ENCODE results near the gene CCDC9B.
A peak's percentile ranks its signal among the peaks of the same experiment; 100 is the strongest.

Gene CCDC9B

DNA sequence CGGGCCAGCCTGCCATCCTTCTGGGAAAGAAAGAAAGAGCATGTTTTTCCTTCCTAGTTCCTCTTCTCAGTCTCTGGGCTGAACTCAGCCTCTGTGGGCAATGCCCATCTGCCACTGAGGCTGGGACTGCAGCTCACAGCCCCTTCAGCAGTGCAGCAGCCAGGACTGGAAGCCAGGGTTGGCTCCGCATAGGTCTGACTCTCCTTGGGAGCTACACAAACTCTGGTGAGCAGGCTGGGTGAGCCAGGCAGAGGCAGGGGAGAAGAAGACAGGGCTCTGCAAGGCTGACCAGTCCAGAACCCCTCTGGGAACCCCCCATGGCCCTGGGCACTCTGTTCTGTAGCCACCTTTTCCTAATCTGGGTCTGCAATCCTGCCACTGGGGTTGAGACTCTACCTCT, 20.9 kb upstream of the CCDC9B start:
- Histone ChIP-seq H3K79me2 (ENCODE audit: low read length) (no peaks in the 10 kb centered on the region), H3K4me2 (ENCODE audit: low read depth, low read length) (no peak overlapping the region), H3K9ac (ENCODE audit: low read length) (no peak overlapping the region), H3F3A (ENCODE audit: insufficient read depth, low read length) (peaks cover 2% of the 10 kb centered on the region; the same call in 1 of the 2 replicates), H3K27ac (ENCODE audit: low read length) (no peak overlapping the region), H3K4me1 (ENCODE audit: low read length) (0 out of 2 replicates have a peak, but pooled peaks cover 5% of the 10 kb centered on the region), H3K27me3 (replicated peaks; ENCODE audit: insufficient read depth, low read length) (no peaks in the 10 kb centered on the region), H3K9me3 (replicated peaks; ENCODE audit: insufficient read depth, low read length) (no peaks in the 10 kb centered on the region), H3K4me3 (ENCODE audit: low read length) (no peak overlapping the region), H3K36me3 (replicated peaks; ENCODE audit: insufficient read depth, low read length) (no peaks in the 10 kb centered on the region), H4K20me1 (ENCODE audit: insufficient read depth, low read length) (no peaks in the 10 kb centered on the region), H3K9me2 (replicated peaks; ENCODE audit: insufficient read depth, low read length) (no peaks in the 10 kb centered on the region), H2AFZ (ENCODE audit: low read length) (no peak overlapping the region)
- TF ChIP-seq, protein P1, sequence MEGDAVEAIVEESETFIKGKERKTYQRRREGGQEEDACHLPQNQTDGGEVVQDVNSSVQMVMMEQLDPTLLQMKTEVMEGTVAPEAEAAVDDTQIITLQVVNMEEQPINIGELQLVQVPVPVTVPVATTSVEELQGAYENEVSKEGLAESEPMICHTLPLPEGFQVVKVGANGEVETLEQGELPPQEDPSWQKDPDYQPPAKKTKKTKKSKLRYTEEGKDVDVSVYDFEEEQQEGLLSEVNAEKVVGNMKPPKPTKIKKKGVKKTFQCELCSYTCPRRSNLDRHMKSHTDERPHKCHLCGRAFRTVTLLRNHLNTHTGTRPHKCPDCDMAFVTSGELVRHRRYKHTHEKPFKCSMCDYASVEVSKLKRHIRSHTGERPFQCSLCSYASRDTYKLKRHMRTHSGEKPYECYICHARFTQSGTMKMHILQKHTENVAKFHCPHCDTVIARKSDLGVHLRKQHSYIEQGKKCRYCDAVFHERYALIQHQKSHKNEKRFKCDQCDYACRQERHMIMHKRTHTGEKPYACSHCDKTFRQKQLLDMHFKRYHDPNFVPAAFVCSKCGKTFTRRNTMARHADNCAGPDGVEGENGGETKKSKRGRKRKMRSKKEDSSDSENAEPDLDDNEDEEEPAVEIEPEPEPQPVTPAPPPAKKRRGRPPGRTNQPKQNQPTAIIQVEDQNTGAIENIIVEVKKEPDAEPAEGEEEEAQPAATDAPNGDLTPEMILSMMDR (IDR thresholded peaks at IDR 0.05; ENCODE audit: low read length), result no peak
- TF ChIP-seq EZH2phosphoT487 (IDR thresholded peaks at IDR 0.05; ENCODE audit: low read length) (no peak), EZH2 (optimal IDR thresholded peaks at IDR 0.05; ENCODE audit: low read depth, low read length) (no peak)
- DNase-seq, result no peak

DNA sequence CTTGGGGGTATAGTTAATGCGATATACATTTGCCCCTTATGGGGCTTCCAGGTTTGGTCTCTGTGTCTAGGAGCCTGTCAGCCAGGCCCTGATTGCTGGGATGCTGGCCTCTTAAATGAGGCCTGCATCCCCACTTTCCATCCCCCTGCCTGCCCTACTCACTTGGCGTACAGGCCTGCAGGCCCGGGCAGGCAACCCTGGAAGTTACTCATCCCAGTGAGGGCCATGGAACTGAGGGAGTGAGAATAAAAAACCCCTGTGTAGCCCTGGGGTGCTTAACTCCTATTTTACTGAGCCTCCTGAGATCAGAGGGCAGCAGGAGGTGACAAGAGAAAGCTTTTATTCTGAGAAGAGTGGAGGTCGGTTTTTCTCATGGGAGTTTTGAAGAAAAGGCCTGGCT, 19.3 kb upstream of the CCDC9B start:
- H3K27ac ChIP-seq (ENCODE audit: low read length), result no peak overlapping the region
- 0 out of 2 replicates have a peak, but pooled peaks cover 5% of the 10 kb centered on the region for H3K4me1 ChIP-seq (ENCODE audit: low read length)
- no peaks in the 10 kb centered on the region for H3K36me3 ChIP-seq (replicated peaks; ENCODE audit: insufficient read depth, low read length)
- H4K20me1 ChIP-seq (ENCODE audit: insufficient read depth, low read length), result no peaks in the 10 kb centered on the region
- no peaks in the 10 kb centered on the region for H3K9me2 ChIP-seq (replicated peaks; ENCODE audit: insufficient read depth, low read length)
- H3K79me2 ChIP-seq (ENCODE audit: low read length), result no peaks in the 10 kb centered on the region
- H3K27me3 ChIP-seq (replicated peaks; ENCODE audit: insufficient read depth, low read length), result no peaks in the 10 kb centered on the region; the same call in 1 of the 2 replicates
- no peaks in the 10 kb centered on the region for H3K9me3 ChIP-seq (replicated peaks; ENCODE audit: insufficient read depth, low read length)
- no peak overlapping the region for H3K4me3 ChIP-seq (ENCODE audit: low read length)
- TF ChIP-seq EZH2phosphoT487 (IDR thresholded peaks at IDR 0.05; ENCODE audit: low read length) (no peak), EZH2 (optimal IDR thresholded peaks at IDR 0.05; ENCODE audit: low read depth, low read length) (no peak)
- TF ChIP-seq, protein P1 (IDR thresholded peaks at IDR 0.05; ENCODE audit: low read length), result no peak
- no peak for DNase-seq
- no peak overlapping the region for H3K4me2 ChIP-seq (ENCODE audit: low read depth, low read length)
- H3K9ac ChIP-seq (ENCODE audit: low read length), result no peak overlapping the region
- H3F3A ChIP-seq (ENCODE audit: insufficient read depth, low read length), result peaks cover 2% of the 10 kb centered on the region; the same call in 1 of the 2 replicates
- no peak overlapping the region for H2AFZ ChIP-seq (ENCODE audit: low read length)

DNA sequence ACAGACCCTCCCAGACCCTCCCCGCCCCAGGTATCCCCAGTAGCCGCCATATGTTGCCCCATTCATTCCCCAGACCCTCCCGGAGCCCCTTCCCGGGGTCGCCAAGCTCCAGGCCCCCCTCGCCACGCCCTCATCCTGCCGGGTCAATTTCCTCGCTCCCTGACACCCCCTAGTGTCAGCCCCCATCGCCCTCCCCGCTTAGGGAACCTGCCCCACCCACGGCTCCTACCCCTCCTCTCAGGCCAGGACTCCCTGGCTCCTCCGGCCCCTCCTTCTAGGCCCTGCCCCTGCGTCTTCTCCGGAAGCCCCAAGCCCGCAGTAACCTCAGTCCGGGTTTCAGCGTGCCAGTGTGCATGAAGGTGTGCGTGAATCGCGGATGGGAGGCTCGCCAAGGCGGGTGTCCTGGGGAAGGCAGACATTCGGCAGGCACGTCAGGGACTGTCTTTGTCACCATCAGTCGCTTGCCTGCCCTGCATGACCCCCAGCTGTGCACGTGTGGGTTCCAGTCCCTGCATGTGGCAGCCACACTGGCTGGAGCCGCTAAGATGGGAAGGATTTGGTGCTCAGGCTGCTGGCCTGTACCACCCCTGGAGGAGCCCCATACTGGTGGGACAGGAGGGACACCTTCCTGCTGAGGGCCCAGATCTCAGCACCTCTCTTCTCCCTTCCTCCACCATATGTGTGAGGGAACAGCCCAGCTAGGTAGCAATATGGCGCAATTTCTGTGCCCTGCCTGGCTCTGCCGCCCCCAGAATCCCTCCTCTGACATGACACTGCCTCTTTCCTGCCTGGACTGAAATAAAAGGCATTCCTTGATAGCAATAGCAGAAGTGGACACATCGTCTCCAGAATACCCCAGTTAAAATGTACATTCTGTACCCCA, 18.0 kb upstream of the CCDC9B start:
- DNase-seq, result peak; percentile 31
- Histone ChIP-seq H4K20me1 (ENCODE audit: insufficient read depth, low read length) (no peaks in the 10 kb centered on the region), H3K36me3 (replicated peaks; ENCODE audit: insufficient read depth, low read length) (no peaks in the 10 kb centered on the region), H3K4me1 (ENCODE audit: low read length) (0 out of 2 replicates have a peak, but pooled peaks cover 5% of the 10 kb centered on the region), H3K27me3 (replicated peaks; ENCODE audit: insufficient read depth, low read length) (peaks cover under 1% of the 10 kb centered on the region; the same call in 1 of the 2 replicates), H3K4me3 (ENCODE audit: low read length) (peak overlapping the region; percentile 58), H3K79me2 (ENCODE audit: low read length) (no peaks in the 10 kb centered on the region), H2AFZ (ENCODE audit: low read length) (peak overlapping the region; percentile 31; the same call in 1 of the 2 replicates), H3K27ac (ENCODE audit: low read length) (no peak overlapping the region), H3K9me3 (replicated peaks; ENCODE audit: insufficient read depth, low read length) (no peaks in the 10 kb centered on the region), H3K9ac (ENCODE audit: low read length) (no peak overlapping the region), H3K4me2 (ENCODE audit: low read depth, low read length) (peak overlapping the region; percentile 65), H3K9me2 (replicated peaks; ENCODE audit: insufficient read depth, low read length) (no peaks in the 10 kb centered on the region), H3F3A (ENCODE audit: insufficient read depth, low read length) (peaks cover 2% of the 10 kb centered on the region; the same call in 1 of the 2 replicates)
- TF ChIP-seq EZH2phosphoT487 (IDR thresholded peaks at IDR 0.05; ENCODE audit: low read length) (no peak), EZH2 (optimal IDR thresholded peaks at IDR 0.05; ENCODE audit: low read depth, low read length) (no peak)
- TF ChIP-seq, protein P1 (IDR thresholded peaks at IDR 0.05; ENCODE audit: low read length), result peak; percentile 12; the same call in 1 of the 2 replicates
